Tibial nerve (tissue), 4 donors: ENCODE data around the gene GPANK1. TPM values are rescaled to one million over a fixed set of nuclear protein-coding genes. Genes with fewer than 3 reads are reported as not detected.

Experiments used
- DNase-seq, 2 donors: peaks; one replicate each; pipeline ENCODE4 v3.0.0-alpha.2; 2019; ENCODE audit warnings: low spot score in 2 of 2
- H3K27ac ChIP-seq, 4 donors: fragments of 200-600 bp; sonication (generic) in 3 of 4; one replicate each; pipeline ENCODE4 v1.5.1; 2017 to 2019; ENCODE audit warnings: mild to moderate bottlenecking in 1 of 4
- H3K27me3 ChIP-seq, 2 donors: fragments of 200-600 bp; sonication (generic) in 1 of 2; one replicate each; pipeline versions ENCODE4 v1.5.1 to v1.6.0; 2017 to 2019
- H3K36me3 ChIP-seq, 3 donors: fragments of 200-600 bp; sonication (generic); one replicate each; pipeline ENCODE4 v1.5.1; 2018 to 2019
- H3K4me1 ChIP-seq, 4 donors: fragments of 200-600 bp; sonication (generic) in 3 of 4; one replicate each; pipeline ENCODE4 v1.5.1; 2017 to 2019
- H3K4me3 ChIP-seq, 4 donors: fragments of 200-600 bp; sonication (generic) in 3 of 4; one replicate each; pipeline ENCODE4 v1.5.1; 2017 to 2019; ENCODE audit warnings: mild to moderate bottlenecking in 1 of 4, moderate library complexity in 1 of 4
- H3K9me3 ChIP-seq, 4 donors: fragments of 200-600 bp; sonication (generic) in 3 of 4; one replicate each; pipeline ENCODE4 v1.5.1; 2017 to 2019
- CTCF ChIP-seq, 5 experiments: fragments of 200-600 bp in 3 of 5; fragments of 450-650 bp in 2 of 5; sonication (generic) in 3 of 5; IDR thresholded peaks; one replicate each; pipeline ENCODE4 v1.5.1; 2016 to 2019; ENCODE audit warnings: antibody characterized with exemption in 5 of 5, mild to moderate bottlenecking in 3 of 5, moderate library complexity in 2 of 5
- EP300 ChIP-seq, 2 donors: sonication (generic); formaldehyde crosslinking; IDR thresholded peaks; one replicate each; pipeline ENCODE4 v1.6.1; 2017; ENCODE audit warnings: antibody characterized with exemption in 2 of 2, mild to moderate bottlenecking in 1 of 2
- POLR2A ChIP-seq, 2 donors: fragments of 450-650 bp; IDR thresholded peaks; one replicate each; pipeline ENCODE4 v1.6.1; 2017; ENCODE audit warnings: antibody characterized with exemption in 2 of 2, mild to moderate bottlenecking in 2 of 2, moderate library complexity in 2 of 2
- WGBS, 2 donors: methylation state at CpG; one replicate each; pipeline ENCODE4 v1.1.5; 2018; 5-methylcytosine and 5-hydroxymethylcytosine counted together
- total RNA-seq, 4 donors: library from RNA; depleted of rRNA; stranded (reverse); fragments of >200 nt; gene quantifications; one replicate each; pipeline ENCODE4 v1.1.0, GENCODE V29; 2016

Gene GPANK1
- total RNA-seq, 4 donors from 2014 or later = 18.8 to 30.0 (median 26.5) TPM

- Histone ChIP-seq H3K27me3 (no peaks in the 10 kb centered on the region), H3K9me3 (no peaks in the 10 kb centered on the region), H3K4me3 (peak overlapping the region; percentile 67 to 93 (median 87)), H3K36me3 (peaks cover 3 to 44% (median 8%) of the 10 kb centered on the region in 3 donors), H3K27ac (peak overlapping the region; percentile 60 to 99 (median 96)), H3K4me1 (peaks cover 0 to 74% (median 40%) of the 10 kb centered on the region in 4 donors)
- TF ChIP-seq POLR2A (IDR thresholded peaks at IDR 0.05) = no peak
- no peak for TF ChIP-seq CTCF (IDR thresholded peaks at IDR 0.05)
- TF ChIP-seq EP300 (IDR thresholded peaks at IDR 0.05) = no peak
- DNase-seq = no peak
- 39% methylated on average over 9 of the region's 9 CpGs for WGBS, 2 donors
These were observed 1.5 kb downstream of the GPANK1 start for GRCh38 chr6:31663126-31663960.

GRCh38 chr6:31662124-31662723 is 2.6 kb downstream of the GPANK1 start:
- TF ChIP-seq CTCF (IDR thresholded peaks at IDR 0.05) = no peak
- WGBS, 2 donors = 81 to 88% methylated on average over 12 of the region's 12 CpGs
- H3K27ac ChIP-seq = peak overlapping the region in 2 of 4 donors; percentile 2 to 91
- no peaks in the 10 kb centered on the region for H3K9me3 ChIP-seq
- no peak for DNase-seq
- H3K36me3 ChIP-seq = peaks cover 0 to 44% (median under 1%) of the 10 kb centered on the region in 3 donors
- no peak overlapping the region for H3K4me3 ChIP-seq
- H3K4me1 ChIP-seq = peaks cover 0 to 74% (median 43%) of the 10 kb centered on the region in 4 donors
- H3K27me3 ChIP-seq = no peaks in the 10 kb centered on the region

- Histone ChIP-seq H3K9me3 (no peaks in the 10 kb centered on the region), H3K27me3 (no peaks in the 10 kb centered on the region), H3K36me3 (peaks cover 0 to 46% (median 0%) of the 10 kb centered on the region in 3 donors), H3K4me1 (peaks cover 0 to 69% (median 38%) of the 10 kb centered on the region in 4 donors), H3K27ac (peak overlapping the region; percentile 73 to 91 (median 85)), H3K4me3 (peak overlapping the region in 3 of 4 donors; percentile 67 to 81 (median 80))
- no peak for DNase-seq
- TF ChIP-seq POLR2A (IDR thresholded peaks at IDR 0.05) = no peak
- no peak for TF ChIP-seq EP300 (IDR thresholded peaks at IDR 0.05)
- TF ChIP-seq CTCF (IDR thresholded peaks at IDR 0.05) = no peak
- 77 to 79% methylated on average over 12 of the region's 12 CpGs for WGBS, 2 donors
These were observed 3.3 kb downstream of the GPANK1 start for GRCh38 chr6:31661262-31662123.

- Histone ChIP-seq H3K4me1 (peaks cover 0 to 67% (median 36%) of the 10 kb centered on the region in 4 donors), H3K9me3 (no peaks in the 10 kb centered on the region), H3K27me3 (no peaks in the 10 kb centered on the region), H3K36me3 (peaks cover 0 to 54% (median 0%) of the 10 kb centered on the region in 3 donors), H3K27ac (peak within 1 kb of the TSS; percentile 73 to 91 (median 85)), H3K4me3 (peak within 1 kb of the TSS; percentile 52 to 81 (median 74))
- peak in 1 of 2 donors; percentile 79 for TF ChIP-seq EP300 (IDR thresholded peaks at IDR 0.05)
- peak in 1 of 2 donors; percentile 72 for TF ChIP-seq POLR2A (IDR thresholded peaks at IDR 0.05)
- TF ChIP-seq CTCF (IDR thresholded peaks at IDR 0.05) = peak in 1 of 5 experiments; percentile 14
- peak; percentile 75 for DNase-seq
- WGBS, 2 donors = 1 to 4% methylated on average over 18 to 35 of the region's 52 CpGs
These were observed 4.2 kb downstream of the GPANK1 start, which contains the start of gene C6orf47 for GRCh38 chr6:31660381-31661261. C6orf47 (minus strand) TSS chr6:31660778; CDS start chr6:31659947, 831 bp downstream.
